Thoracic aorta (tissue), 2 donors: ENCODE measurements around the gene PCYOX1L. TPM values are rescaled to one million over a fixed set of nuclear protein-coding genes. Genes with fewer than 3 reads are reported as not detected.

ENCODE experiments used
- ATAC-seq: fragments of 150-250 bp; one replicate; pipeline ENCODE4 v1.8.0; 2017; ENCODE audit warnings: low read depth; ENCODE audit not compliant: insufficient number of reproducible peaks, low FRiP score
- DNase-seq: peaks from one replicate; pipeline ENCODE4 v3.0.0-alpha.2; 2020; ENCODE audit warnings: low spot score
- H3K27ac ChIP-seq, 2 donors: fragments of 200-600 bp; sonication (generic); 1 replicate in 1 of 2; 2 replicates in 1 of 2; pipeline ENCODE4 v1.5.1; 2016; ENCODE audit warnings: mild to moderate bottlenecking in 2 of 2, moderate library complexity in 2 of 2
- H3K27me3 ChIP-seq: fragments of 200-600 bp; sonication (generic); replicated peaks from 2 replicates; pipeline ENCODE4 v1.6.0; 2016; ENCODE audit warnings: mild to moderate bottlenecking; ENCODE audit not compliant: insufficient read depth
- H3K36me3 ChIP-seq: fragments of 200-600 bp; sonication (generic); one replicate; pipeline ENCODE4 v1.5.1; 2016
- H3K4me1 ChIP-seq, 2 donors: fragments of 200-600 bp; sonication (generic); 1 replicate in 1 of 2; 2 replicates in 1 of 2; pipeline versions ENCODE4 v1.5.1 to v1.6.0; 2016; ENCODE audit warnings: low read depth in 2 of 2, mild to moderate bottlenecking in 1 of 2; ENCODE audit not compliant: control insufficient read depth in 1 of 2
- H3K4me3 ChIP-seq: fragments of 200-600 bp; sonication (generic); 2 replicates; pipeline ENCODE4 v1.5.1; 2016; ENCODE audit warnings: mild to moderate bottlenecking
- H3K9me3 ChIP-seq: fragments of 200-600 bp; sonication (generic); 2 replicates; pipeline ENCODE4 v1.5.1; 2016
- CTCF ChIP-seq: fragments of 200-600 bp; sonication (generic); IDR thresholded peaks from one replicate; pipeline ENCODE4 v1.5.1; 2019; ENCODE audit warnings: antibody characterized with exemption
- total RNA-seq, 2 donors: library from RNA; depleted of rRNA; stranded (reverse); fragments of >200 nt; gene quantifications; one replicate each; pipeline versions ENCODE4 v1.1.0 to v1.2.3, GENCODE V29; 2016

PCYOX1L gene
- total RNA-seq, 2 donors from 2014 or later: 7.3 to 7.8 TPM

- Histone ChIP-seq H3K9me3 (no peaks in the 10 kb centered on the region), H3K4me3 (no peak overlapping the region), H3K4me1 (no peaks in the 10 kb centered on the region), H3K27ac (no peak overlapping the region), H3K27me3 (no peaks in the 10 kb centered on the region), H3K36me3 (no peaks in the 10 kb centered on the region)
- no peak for DNase-seq
- ATAC-seq: no peak
- TF ChIP-seq CTCF: no peak
These were observed 32.0 kb upstream of the PCYOX1L start for GRCh38 chr5:149325894-149326293.

DNA sequence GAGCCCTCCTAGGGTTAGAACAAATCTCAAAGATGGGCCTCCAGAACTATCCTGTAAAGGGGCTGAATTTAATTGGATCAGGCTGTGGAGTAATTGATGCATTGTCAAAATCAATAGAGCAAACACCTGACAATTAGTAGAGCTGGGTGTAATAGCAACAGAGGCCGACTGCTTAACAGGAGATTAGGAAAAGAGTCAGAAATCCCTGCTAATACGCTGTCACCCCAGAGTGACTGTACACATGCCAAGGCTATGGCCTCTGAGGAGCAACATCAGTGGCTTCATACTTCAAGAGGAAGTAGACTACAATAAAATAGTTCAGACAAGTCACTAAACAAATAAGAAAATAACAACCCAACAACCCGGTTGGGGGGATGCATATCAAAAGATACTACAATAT is 31.2 kb upstream of the PCYOX1L start:
- no peak overlapping the region for H3K4me3 ChIP-seq
- no peaks in the 10 kb centered on the region for H3K4me1 ChIP-seq
- H3K27ac ChIP-seq: no peak overlapping the region
- H3K9me3 ChIP-seq: no peaks in the 10 kb centered on the region
- ATAC-seq (no peak), DNase-seq (no peak)
- no peak for TF ChIP-seq CTCF
- H3K27me3 ChIP-seq: no peaks in the 10 kb centered on the region
- H3K36me3 ChIP-seq: no peaks in the 10 kb centered on the region

DNA sequence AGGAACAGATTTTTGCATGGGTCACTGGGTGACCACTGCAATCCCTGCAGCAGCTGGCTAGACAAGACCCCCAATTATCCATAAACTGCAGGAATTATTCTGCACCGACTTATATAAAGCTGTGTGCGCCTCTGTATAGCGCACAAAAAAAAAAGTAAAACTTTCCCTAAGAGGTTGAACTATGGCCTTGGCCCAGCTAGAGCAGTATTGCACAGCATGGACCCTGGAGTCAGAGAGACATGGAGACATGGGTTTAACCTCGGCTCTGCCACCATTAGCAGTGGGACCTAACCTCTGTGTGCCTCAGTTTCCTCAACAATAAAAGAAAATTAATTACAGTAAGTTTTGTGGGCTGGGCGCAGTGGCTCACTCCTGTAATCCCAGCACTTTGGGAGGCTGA is 29.7 kb upstream of the PCYOX1L start:
- H3K27ac ChIP-seq: no peak overlapping the region
- no peaks in the 10 kb centered on the region for H3K9me3 ChIP-seq
- ATAC-seq: no peak
- no peak for DNase-seq
- H3K36me3 ChIP-seq: no peaks in the 10 kb centered on the region
- no peak for TF ChIP-seq CTCF
- no peak overlapping the region for H3K4me3 ChIP-seq
- H3K4me1 ChIP-seq: no peaks in the 10 kb centered on the region
- no peaks in the 10 kb centered on the region for H3K27me3 ChIP-seq

- H3K27me3 ChIP-seq: no peaks in the 10 kb centered on the region
- no peak overlapping the region for H3K27ac ChIP-seq
- DNase-seq: no peak
- no peak overlapping the region for H3K4me3 ChIP-seq
- no peaks in the 10 kb centered on the region for H3K4me1 ChIP-seq
- no peaks in the 10 kb centered on the region for H3K9me3 ChIP-seq
- no peak for ATAC-seq
- no peaks in the 10 kb centered on the region for H3K36me3 ChIP-seq
- no peak for TF ChIP-seq CTCF
These were observed 24.0 kb upstream of the PCYOX1L start for GRCh38 chr5:149333711-149334443.

GRCh38 chr5:149337736-149338135 is 20.1 kb upstream of the PCYOX1L start:
- DNase-seq: no peak
- Histone ChIP-seq H3K27ac (no peak overlapping the region), H3K27me3 (no peaks in the 10 kb centered on the region), H3K36me3 (no peaks in the 10 kb centered on the region), H3K9me3 (no peaks in the 10 kb centered on the region), H3K4me1 (no peaks in the 10 kb centered on the region), H3K4me3 (no peak overlapping the region)
- ATAC-seq: no peak
- TF ChIP-seq CTCF: no peak
